CD4-positive, alpha-beta T cell treated with Interleukin-15 for 4 hours (primary cell): ENCODE data around the gene ERMN.
A peak's percentile ranks its signal among the peaks of the same experiment; 100 is the strongest.
"Not testable (repeated sequence)": the region's sequence is repeated elsewhere in the genome, so short reads cannot be mapped to it uniquely, and the experiment has no call there.

Experiments used
- DNase-seq: peaks from one replicate; pipeline ENCODE4 v3.0.0-alpha.2; 2020; ENCODE audit warnings: low spot score

The ERMN gene

GRCh38 chr2:157325786-157326185, at the start of gene ERMN:
Gene ERMN, minus strand, starts transcription at chr2:157325824. Its CDS starts 182 bp downstream, at chr2:157325642.
- no peak for DNase-seq

- no peak for DNase-seq
Observed at GRCh38 chr2:157375384-157375783, 49.8 kb upstream of the ERMN start.

GRCh38 chr2:157368508-157368907, 42.9 kb upstream of the ERMN start:
- DNase-seq: not testable (repeated sequence)

GRCh38 chr2:157367704-157368103, 42.1 kb upstream of the ERMN start:
- DNase-seq: no peak

GRCh38 chr2:157364257-157364974, 38.8 kb upstream of the ERMN start:
- no peak for DNase-seq

- DNase-seq: no peak
Observed at GRCh38 chr2:157363612-157364101, 38.0 kb upstream of the ERMN start.

- no peak for DNase-seq
Observed at GRCh38 chr2:157362627-157363026, 37.0 kb upstream of the ERMN start.

GRCh38 chr2:157361526-157361925, 35.9 kb upstream of the ERMN start:
- no peak for DNase-seq

GRCh38 chr2:157359628-157360027, 34.0 kb upstream of the ERMN start:
- no peak for DNase-seq

- no peak for DNase-seq
Observed at GRCh38 chr2:157355618-157356017, 30.0 kb upstream of the ERMN start.

- no peak for DNase-seq
Observed at GRCh38 chr2:157349949-157350515, 24.4 kb upstream of the ERMN start.

GRCh38 chr2:157348291-157348921, 22.8 kb upstream of the ERMN start:
- DNase-seq: no peak

- no peak for DNase-seq
Observed at GRCh38 chr2:157345647-157346389, 20.2 kb upstream of the ERMN start.

- DNase-seq: not testable (repeated sequence)
Observed at GRCh38 chr2:157341381-157341780, 15.8 kb upstream of the ERMN start.

- no peak for DNase-seq
Observed at GRCh38 chr2:157339965-157340655, 14.5 kb upstream of the ERMN start.

GRCh38 chr2:157337978-157338377, 12.4 kb upstream of the ERMN start:
- no peak for DNase-seq

GRCh38 chr2:157336137-157337010, 10.8 kb upstream of the ERMN start:
- DNase-seq: peak; percentile 60

GRCh38 chr2:157334797-157335196, 9.2 kb upstream of the ERMN start:
- DNase-seq: no peak

GRCh38 chr2:157334335-157334734, 8.7 kb upstream of the ERMN start:
- DNase-seq: no peak

GRCh38 chr2:157333304-157334047, 7.9 kb upstream of the ERMN start:
- peak; percentile 29 for DNase-seq
